Smooth muscle cell (in vitro differentiated cells): ENCODE results near the gene P3H2. TPM values are rescaled to one million over a fixed set of nuclear protein-coding genes. Genes with fewer than 3 reads are reported as not detected.

ENCODE experiments used
- DNase-seq: peaks from one replicate; lab custom pipeline; 2025; ENCODE audit not compliant: unreplicated experiment; lab: John Stamatoyannopoulos, UW
- H2AFZ ChIP-seq: fragments of 200-600 bp; sonication (generic); 2 replicates; pipeline ENCODE4 v1.6.0; 2016; ENCODE audit warnings: antibody characterized with exemption, low read depth, mild to moderate bottlenecking
- H3F3A ChIP-seq: fragments of 200-600 bp; sonication (generic); 2 replicates; pipeline ENCODE4 v1.6.0; 2017; ENCODE audit warnings: antibody characterized with exemption, low read depth
- H3K27ac ChIP-seq: fragments of 200-600 bp; sonication (generic); 2 replicates; pipeline ENCODE4 v1.5.1; 2016; ENCODE audit warnings: low read depth, mild to moderate bottlenecking
- H3K27me3 ChIP-seq: fragments of 200-600 bp; sonication (generic); 2 replicates; pipeline ENCODE4 v1.6.1; 2016; ENCODE audit warnings: low read depth, mild to moderate bottlenecking
- H3K36me3 ChIP-seq: fragments of 200-600 bp; sonication (generic); 2 replicates; pipeline ENCODE4 v1.5.1; 2016; ENCODE audit warnings: low read depth
- H3K4me1 ChIP-seq: fragments of 200-600 bp; sonication (generic); 2 replicates; pipeline ENCODE4 v1.5.1; 2016; ENCODE audit warnings: low read depth
- H3K4me2 ChIP-seq: fragments of 200-600 bp; sonication (generic); 2 replicates; pipeline ENCODE4 v1.6.0; 2016; ENCODE audit warnings: mild to moderate bottlenecking
- H3K4me3 ChIP-seq: fragments of 200-600 bp; sonication (generic); 2 replicates; pipeline ENCODE4 v1.5.1; 2016; ENCODE audit warnings: mild to moderate bottlenecking
- H3K79me2 ChIP-seq: fragments of 200-600 bp; sonication (generic); 2 replicates; pipeline ENCODE4 v1.6.0; 2016; ENCODE audit warnings: low read depth, mild to moderate bottlenecking
- H3K9ac ChIP-seq: fragments of 200-600 bp; sonication (generic); 2 replicates; pipeline ENCODE4 v1.6.0; 2016; ENCODE audit warnings: low read depth
- H3K9me3 ChIP-seq: fragments of 200-600 bp; sonication (generic); replicated peaks from 2 replicates; pipeline ENCODE4 v1.5.1; 2016; ENCODE audit warnings: low read depth
- H4K20me1 ChIP-seq: fragments of 200-600 bp; sonication (generic); 2 replicates; pipeline ENCODE4 v1.6.0; 2016; ENCODE audit warnings: low read depth
- WGBS: methylation state at CpG from one replicate; pipeline ENCODE4 v1.1.7; 2016; ENCODE audit warnings: low lambda C conversion rate; 5-methylcytosine and 5-hydroxymethylcytosine counted together
- polyA plus RNA-seq: library from polyadenylated mRNA; unstranded; fragments of >200 nt; fragmentation: Nextera tagmentation; extraction: Ambion mirVana; gene quantifications from 2 replicates; pipeline ENCODE4 v1.2.1, GENCODE V29; 2016
- total RNA-seq: library from RNA; depleted of rRNA; stranded (reverse); fragments of >200 nt; gene quantifications from 2 replicates; pipeline ENCODE4 v1.2.3, GENCODE V29; 2014
- TF ChIP-seq, protein P1 (sequence below): fragments of 200-600 bp; sonication (generic); IDR thresholded peaks from 2 replicates; pipeline ENCODE4 v1.5.1; 2017; ENCODE audit warnings: borderline replicate concordance, mild to moderate bottlenecking, antibody characterized with exemption; ENCODE audit not compliant: insufficient read depth, poor library complexity, severe bottlenecking

Gene P3H2
- total and polyA plus RNA-seq, 2 experiments from 2014 or later, result 6.5 to 27.3 TPM

DNA sequence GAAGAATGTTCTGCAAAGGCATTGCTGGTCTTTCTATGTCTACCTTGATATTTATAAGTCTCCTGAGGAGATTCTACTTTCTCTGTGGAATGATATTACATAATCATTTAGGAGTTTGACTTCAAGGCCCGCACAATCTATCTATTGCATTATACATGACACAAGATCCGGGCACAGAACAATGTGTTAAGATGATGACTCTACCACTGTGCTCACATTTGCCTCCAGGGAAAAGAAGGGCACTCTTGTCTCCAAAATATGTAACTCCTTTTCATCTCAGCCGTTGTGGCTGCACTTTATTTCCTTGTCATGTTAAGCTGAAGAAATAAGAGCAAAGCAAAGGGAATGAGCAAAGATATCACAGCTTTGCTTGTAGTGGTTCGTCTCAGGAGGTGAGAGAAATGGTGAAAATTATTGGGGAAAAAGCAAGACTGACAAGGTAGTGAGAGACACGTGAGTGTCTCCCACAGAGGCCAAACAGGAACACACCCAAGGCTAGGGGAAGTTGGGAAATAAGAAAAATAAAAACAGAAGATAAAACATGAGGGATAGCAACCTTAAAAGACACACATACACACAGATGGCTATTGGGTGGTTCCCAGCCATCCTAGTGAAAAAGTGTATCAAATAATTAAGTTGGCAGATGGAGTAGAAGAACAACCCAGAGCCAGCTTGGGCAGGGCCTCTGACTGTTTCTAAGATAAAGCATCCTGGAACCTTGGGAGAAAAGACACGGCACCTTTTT is 184.3 kb downstream of the P3H2 start:
- Histone ChIP-seq H3K27me3 (no peaks in the 10 kb centered on the region), H3K9me3 (no peaks in the 10 kb centered on the region), H3K9ac (no peak overlapping the region), H3K4me3 (no peak overlapping the region), H3K27ac (peak overlapping the region; percentile 82), H4K20me1 (no peaks in the 10 kb centered on the region), H3K36me3 (no peaks in the 10 kb centered on the region), H2AFZ (no peak overlapping the region), H3K4me2 (no peak overlapping the region), H3F3A (no peaks in the 10 kb centered on the region), H3K79me2 (no peaks in the 10 kb centered on the region), H3K4me1 (peaks cover 3% of the 10 kb centered on the region)
- 77% methylated on average over 6 of the region's 6 CpGs for WGBS
- DNase-seq, result no peak
- TF ChIP-seq, protein P1, sequence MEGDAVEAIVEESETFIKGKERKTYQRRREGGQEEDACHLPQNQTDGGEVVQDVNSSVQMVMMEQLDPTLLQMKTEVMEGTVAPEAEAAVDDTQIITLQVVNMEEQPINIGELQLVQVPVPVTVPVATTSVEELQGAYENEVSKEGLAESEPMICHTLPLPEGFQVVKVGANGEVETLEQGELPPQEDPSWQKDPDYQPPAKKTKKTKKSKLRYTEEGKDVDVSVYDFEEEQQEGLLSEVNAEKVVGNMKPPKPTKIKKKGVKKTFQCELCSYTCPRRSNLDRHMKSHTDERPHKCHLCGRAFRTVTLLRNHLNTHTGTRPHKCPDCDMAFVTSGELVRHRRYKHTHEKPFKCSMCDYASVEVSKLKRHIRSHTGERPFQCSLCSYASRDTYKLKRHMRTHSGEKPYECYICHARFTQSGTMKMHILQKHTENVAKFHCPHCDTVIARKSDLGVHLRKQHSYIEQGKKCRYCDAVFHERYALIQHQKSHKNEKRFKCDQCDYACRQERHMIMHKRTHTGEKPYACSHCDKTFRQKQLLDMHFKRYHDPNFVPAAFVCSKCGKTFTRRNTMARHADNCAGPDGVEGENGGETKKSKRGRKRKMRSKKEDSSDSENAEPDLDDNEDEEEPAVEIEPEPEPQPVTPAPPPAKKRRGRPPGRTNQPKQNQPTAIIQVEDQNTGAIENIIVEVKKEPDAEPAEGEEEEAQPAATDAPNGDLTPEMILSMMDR, result no peak

DNA sequence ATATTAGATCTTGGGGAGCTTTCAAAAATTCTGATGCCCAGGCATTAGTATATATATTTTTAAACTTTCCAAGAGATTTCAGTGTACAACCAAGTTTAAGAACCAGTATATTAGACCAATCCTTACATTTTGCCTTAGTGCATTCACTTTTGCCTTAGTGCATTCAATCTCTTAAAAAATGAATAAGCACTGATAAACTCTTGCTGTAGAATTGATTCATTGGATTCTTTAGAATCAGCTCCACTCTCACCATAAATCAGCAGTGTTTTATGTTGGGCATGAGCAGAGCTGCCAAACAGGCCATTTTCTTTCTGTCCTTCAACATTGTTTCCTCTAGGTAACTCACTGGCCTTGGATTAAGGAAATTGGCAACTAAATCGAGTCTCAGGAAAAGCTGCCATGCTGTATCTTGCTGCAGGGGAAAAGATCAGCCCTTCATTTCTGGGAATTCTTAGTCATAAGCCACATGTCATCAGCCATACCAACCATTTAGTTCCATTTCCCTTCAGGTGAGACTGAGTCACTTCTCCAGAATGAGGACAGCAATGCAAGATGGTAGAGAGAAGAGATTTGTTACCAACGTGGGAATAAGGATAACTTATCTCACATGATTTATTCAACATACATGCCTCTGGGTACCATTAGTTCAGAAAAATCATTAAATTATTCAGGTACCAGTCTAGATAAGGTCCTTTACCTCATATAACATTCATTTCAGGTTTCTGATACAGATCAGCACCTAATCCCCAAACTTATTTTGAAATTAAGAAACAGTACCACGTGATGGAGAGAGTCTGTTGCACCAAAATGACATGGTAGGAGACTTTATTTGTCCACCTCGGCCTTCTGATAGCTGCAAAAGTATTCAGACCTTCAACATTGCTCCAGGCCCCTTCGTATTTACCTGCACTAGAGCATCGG is 192.5 kb downstream of the P3H2 start:
- H3K27me3 ChIP-seq, result no peaks in the 10 kb centered on the region
- TF ChIP-seq, protein P1, result no peak
- DNase-seq, result no peak

DNA sequence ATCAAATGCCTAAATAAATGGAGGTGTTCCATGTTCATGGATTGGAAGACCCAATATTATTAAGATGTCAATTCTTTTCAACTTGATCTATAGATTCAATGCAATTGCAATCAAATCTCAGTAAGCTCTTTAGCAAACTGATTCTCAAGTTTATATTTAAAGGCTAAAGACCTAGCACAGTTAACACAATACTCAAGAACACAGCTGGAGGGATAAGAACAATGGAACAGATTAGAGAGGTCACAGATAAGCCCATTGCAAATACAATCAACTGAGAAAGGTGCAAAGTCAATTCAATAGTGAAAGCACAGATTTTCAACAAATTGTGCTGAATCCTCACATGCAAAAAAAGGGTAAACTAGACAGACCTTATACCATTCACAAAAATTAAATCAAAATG is 198.9 kb downstream of the P3H2 start:
- Histone ChIP-seq H3K4me3 (no peak overlapping the region), H3K9me3 (no peaks in the 10 kb centered on the region), H3K79me2 (no peaks in the 10 kb centered on the region), H4K20me1 (no peaks in the 10 kb centered on the region), H3K9ac (no peak overlapping the region), H3F3A (no peaks in the 10 kb centered on the region), H2AFZ (no peak overlapping the region), H3K4me2 (no peak overlapping the region), H3K36me3 (no peaks in the 10 kb centered on the region), H3K27me3 (no peaks in the 10 kb centered on the region), H3K4me1 (no peaks in the 10 kb centered on the region), H3K27ac (no peak overlapping the region)
- TF ChIP-seq, protein P1, result no peak
- DNase-seq, result no peak

More for the DNA sequence above, 192.5 kb downstream of the P3H2 start:
- no peaks in the 10 kb centered on the region for H3K79me2 ChIP-seq
- no peak overlapping the region for H3K4me3 ChIP-seq
- no peak overlapping the region for H3K4me2 ChIP-seq
- no peaks in the 10 kb centered on the region for H4K20me1 ChIP-seq
- no peaks in the 10 kb centered on the region for H3K4me1 ChIP-seq
- no peaks in the 10 kb centered on the region for H3F3A ChIP-seq
- H3K27ac ChIP-seq, result no peak overlapping the region
- WGBS, result 75% methylated on average over 6 of the region's 6 CpGs
- no peak overlapping the region for H2AFZ ChIP-seq
- no peaks in the 10 kb centered on the region for H3K9me3 ChIP-seq
- no peaks in the 10 kb centered on the region for H3K36me3 ChIP-seq
- H3K9ac ChIP-seq, result no peak overlapping the region
